ENCODE results near the gene CCDC88C.
"Not testable (repeated sequence)": the region's sequence is repeated elsewhere in the genome, so short reads cannot be mapped to it uniquely, and the experiment has no call there.

Gene CCDC88C

DNA sequence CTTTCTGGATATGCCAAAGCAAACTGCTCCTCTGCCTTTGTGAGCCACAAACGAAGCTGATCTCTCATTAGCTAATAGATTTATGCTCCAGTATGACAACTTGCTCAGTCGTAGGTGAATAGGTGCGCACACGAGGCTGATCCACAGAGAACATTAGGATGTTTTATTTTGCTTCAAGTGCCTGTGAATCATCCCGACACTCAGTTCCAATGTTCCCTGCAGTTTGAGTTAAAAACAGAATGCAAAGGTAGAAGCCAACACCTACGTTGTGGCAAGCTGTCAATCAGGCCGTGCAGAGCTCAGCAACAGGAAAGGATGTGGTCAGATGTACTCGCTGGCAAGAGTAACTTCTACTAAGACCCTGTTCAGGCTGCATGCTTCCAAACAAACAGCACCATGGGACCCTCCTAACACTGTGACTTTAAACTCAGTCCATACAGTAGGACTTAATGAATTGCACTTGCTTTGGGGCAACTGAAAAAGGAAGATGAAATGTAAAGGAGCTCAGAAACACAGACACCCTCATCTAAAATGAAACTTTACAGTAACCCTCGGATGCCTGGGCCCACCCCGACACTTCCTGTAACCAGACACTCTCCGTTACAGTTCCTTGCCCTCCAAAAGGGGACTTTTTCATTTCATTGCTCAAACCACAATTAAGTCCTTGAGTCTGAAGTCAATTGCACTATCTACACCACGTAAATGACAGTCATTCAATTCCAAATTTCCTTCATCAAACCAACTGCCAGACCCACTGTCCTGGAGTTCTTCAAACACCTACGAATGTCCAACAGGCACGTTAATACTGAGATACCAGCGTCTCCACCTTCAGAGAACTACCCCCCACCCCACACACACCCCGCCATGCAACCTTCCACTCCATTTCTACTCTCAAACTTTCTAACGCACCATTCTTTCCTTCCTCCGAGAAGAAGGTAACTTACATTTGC lies 1.6 kb downstream of the CCDC88C start:
- DNase-seq, result peak in 1 of 2 donors; percentile 58

DNA sequence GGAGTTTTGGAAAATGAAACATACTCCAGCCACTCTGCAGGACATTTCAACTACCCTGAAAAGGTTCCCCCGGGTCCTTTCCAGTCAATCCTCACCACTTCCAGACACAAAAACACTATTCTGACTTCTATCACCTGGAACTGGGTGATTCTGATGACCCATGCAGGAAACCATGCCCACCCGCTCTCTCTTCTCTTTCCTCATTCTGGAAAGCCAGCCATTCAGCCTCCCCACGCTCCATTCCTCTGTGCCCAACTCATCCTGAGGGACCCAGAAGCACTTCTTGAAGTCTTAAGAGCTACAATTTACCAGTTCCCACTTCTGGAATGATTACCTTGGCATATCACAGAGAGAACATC lies 3.2 kb downstream of the CCDC88C start:
- DNase-seq, result no peak

DNA sequence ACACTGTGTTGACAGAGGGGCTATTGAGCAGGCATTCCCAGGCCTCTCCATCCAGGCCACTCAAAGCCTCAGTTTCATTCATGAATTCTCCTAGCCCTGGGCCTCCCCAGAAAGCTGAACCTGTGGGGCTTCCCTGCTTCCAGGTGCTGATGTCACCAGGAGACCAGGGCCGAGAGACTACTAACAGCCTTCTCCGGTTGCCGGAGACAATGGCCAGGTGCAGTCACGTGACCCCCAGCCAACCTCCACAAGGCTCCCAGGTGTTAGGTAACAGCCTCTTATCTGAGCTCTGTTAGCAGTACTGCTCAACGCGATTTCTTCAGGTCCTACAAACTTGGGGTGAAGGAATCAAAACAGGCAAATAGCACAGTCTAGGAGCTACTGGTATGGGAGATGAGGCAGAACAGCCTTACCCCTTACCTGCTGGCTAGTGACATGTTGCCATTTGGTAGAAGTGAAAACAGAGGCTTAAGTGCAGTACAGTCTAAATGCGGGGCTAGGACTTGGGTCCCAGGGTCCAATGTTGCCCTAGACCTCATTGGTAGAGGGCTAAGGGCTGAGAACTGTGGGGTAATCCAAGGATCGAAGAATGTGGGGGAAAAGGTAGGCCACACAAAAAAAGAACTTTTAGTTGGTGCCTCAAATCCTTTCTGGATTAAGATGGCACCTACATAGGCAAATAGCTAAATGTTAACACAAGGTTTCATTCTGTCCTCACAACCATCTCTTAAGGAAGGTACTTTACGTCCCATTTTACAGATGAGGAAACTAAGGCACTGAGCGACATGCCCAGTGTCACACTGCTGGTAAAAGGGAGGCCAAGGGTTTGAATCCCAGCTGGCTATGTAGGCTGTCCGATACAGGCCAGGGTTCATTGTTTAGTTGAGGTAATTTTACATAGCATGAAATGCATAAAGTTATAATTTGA lies 3.8 kb downstream of the CCDC88C start:
- no peak for DNase-seq

DNA sequence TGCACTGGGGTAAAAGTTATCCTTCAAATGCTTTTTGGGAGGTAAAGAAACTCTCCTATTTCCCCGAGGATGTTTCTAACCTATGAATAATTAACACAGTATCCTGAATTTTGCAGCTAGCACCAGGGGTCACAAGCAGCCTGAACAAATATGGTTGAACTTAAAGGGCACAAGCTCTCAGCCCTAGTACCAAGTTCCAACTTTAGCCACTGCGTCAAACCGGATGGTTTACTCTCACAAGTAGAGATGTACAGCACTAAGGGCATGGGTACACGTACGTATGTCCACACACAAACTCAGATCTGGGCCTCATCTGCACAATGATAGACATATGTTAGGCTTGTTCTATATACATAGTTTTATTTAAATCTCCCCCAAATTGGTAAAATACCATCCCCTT lies 4.7 kb downstream of the CCDC88C start:
- no peak for DNase-seq

DNA sequence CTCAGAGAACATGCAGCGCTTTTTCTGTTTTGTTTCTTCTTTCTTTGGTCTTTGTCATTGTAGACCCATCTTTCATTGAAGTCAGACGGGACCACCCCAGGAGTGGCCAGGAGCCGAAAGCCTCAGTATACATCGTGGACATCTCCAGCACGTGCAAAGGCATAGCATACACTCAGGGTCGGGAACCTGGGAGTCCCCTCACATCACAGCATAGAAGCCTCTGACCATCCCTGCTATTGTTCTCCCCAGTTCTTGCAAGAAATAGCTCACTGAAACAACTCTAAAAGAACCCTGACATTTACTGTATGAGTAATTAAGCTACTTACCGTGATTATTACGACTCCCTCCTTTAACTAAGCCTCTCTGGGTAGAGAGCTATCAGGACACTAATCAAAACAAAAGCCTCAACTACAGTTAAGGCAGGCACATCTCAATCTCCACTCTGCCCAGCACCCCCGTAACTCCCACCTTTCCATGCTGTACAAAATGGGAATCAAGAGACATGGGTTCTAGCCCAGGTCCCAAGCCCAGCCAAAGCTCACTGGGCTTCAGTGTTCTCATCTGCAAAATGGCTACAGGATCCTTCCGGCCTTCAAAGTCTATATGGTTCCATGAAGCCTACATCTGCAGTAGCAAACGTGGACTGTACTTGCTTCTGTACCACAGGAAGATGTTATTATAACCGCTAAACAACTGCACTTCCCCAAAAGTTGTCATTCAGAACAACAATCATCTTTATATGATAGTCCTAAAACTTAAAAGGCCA lies 6.7 kb downstream of the CCDC88C start:
- DNase-seq, result no peak

DNA sequence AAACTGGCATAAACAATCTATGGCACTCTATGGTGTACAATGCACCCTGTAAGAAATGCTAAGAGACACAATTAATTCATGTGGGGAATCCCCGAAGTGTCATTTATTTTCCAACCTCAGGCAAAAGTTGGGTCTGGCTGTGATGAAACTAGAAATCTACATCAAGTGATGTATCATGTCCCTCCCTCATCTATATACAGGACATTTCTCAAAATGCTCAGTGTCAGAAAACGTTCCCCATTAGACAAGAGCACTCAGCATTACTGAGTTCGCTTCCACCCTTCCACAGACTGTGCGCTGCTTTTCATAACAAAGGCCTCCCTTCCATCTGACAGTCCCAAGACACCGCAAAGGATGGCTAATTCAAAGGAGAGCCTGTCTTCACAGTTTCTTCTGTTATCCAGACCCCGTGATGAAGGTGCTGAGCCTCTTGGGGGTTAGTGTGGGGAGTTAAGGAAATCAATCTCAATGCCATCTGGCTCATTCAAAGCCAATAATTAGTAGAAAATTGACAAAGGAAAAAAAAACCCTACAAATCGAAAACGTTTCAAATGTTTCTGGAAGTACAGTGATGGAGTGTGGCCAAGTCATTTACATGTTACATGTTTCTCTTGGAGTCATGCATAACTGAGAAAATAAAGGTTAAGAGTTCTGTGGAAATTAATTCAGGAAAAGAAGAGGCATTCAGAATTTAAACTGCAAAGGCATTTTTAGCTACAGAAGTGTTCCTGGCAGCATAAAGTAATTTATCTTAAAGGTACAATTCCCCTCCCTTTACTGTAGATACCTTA lies 7.5 kb downstream of the CCDC88C start:
- DNase-seq, result no peak

DNA sequence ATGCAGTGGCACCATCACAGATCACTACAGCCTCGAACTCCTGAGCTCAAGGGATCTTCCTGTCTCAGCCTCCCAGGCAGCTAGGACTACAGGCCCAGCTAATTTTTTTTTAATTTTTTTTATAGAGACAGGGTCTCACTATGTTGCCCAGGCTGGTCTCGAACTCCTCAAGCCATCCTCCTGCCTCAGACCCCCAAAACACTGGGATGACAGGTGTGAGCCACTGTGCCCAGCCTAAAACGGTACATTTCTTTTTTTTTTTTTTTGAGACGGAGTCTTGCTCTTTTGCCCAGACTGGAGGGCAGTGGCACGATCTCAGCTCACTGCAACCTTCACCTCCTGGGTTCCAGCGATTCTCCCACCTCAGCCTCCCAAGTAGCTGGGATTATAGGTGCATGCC lies 8.4 kb downstream of the CCDC88C start:
- DNase-seq, result not testable (repeated sequence)

DNA sequence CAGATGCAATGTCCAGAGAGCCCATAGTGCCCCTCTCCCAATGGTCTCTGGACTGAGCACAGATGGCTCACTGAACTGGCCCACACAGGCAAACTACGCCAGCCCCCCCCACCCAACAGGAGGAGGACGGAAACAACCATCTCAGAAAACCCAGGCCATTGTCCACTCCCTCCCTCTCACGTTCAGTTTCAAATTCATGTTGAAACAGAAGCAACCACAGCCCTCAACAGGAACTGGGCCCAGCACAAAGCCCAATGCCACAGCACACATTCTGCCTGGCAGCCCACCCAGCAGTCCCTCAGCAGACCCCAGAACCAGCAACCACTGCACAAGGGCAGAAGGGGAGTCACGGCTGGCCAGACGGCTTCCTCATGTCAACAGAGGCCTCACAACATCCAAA lies 10.6 kb downstream of the CCDC88C start:
- no peak for DNase-seq

DNA sequence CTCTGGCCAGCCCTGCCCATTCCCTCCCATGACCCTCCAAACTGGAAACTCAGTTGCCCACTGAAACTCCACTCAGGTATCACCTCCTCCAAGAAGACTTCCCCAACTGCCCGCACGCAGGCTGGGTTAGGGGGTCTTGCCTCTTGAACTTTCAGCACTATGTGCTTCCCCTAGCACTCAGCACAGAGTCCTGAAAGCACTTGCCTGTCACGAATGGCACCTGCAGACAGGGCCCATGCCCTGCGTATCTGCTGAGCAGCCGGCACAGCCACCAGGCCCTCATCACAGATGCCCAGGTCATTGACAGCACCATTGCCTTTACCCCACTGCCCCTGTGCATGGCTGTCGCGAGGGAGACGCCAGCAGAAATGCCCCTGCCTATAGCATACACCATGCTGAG lies 11.2 kb downstream of the CCDC88C start:
- DNase-seq, result no peak

DNA sequence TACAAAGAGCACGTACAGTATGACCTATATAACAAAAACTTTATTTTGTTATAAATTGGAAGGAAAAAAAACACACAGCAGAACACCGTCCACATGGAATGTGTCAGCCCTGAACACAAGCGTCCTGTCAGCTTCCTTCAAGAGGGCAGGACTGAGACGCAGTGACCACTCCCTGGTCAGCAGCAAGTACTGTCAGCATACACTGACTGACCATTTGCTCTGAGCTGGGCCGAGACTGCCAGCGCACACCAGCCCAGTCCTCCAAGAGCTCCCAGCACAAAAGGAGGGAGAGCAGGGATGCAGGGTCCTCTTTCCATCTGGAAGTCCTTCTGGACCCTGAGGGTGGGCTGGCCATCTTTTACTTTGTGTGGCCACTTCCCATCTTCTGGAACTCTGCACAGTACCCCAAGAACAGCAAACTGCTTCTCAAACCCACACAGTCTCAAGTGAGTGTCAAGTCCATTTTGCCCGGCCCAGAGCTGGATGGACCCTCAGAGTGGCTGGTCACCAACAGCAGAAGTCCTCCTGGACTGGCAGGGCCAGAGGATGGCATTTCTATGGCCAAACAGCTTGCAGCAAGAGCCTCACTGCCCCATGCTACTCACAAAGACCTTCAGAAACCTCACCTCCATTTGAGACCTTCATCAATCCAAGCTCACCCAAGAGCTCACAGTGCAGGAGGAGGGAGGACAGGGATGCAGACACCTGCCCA lies 11.7 kb downstream of the CCDC88C start:
- DNase-seq, result no peak

DNA sequence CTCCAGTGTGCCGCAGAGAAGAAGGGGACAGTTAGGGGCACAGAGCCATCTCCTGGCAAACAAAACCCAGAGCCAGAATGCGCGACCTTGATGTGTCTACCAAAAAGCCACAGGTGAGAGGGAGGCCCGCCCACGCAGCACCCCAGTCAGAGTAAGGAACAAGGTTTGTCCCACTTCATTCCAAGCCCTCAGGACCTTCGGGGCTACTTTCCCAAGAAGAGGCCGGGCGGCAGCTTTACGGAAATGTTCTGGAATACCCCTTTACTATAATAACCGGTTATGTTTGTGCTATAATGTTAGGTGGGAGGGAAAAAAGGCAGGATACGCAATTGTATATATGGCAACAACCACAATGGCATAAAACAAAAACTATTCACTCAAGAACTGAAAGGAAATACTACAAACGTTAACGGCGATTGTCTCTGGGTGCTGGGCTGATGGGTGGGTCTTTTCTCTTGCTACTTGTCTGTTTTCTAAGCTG lies 12.3 kb downstream of the CCDC88C start:
- DNase-seq, result no peak

DNA sequence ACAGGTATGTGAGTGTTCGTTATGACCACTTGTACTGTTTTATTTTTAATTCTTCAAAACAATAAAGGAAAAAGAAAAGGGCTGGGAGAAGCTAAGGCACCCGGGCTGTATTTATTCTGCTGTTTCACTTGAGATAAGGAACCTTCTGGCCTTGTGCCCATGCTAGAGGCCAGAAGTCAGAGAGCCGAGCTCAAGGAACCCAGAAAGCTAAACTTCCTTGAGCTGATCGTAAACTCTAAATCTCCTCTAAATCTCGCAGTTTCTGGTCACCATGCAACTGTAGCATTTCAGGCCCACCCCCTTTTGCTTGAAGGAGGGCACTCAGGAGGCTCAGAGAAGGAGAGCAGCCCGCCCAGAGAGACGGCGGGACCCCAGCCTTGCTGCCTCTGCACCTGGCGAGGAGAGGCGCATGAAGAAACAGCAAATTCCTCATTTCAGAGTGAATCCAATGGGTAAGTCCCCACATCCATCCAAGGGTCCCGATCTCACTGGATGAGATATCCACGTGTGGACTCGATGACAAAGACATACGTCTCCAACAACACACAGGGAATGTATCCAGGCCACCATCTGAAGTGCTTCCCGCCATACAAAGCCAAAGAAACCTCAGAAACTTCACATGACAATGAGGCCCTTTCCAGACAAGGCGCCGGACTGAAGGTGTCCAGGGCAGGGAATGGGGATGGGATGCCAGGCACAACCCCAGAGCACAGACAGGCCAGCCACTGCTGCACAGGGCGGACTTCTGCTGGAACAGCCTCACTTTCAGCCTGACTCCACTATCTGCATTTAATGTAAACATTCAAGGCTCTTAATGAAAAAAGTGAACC lies 14.6 kb downstream of the CCDC88C start:
- DNase-seq, result peak in 1 of 2 donors; percentile 50

DNA sequence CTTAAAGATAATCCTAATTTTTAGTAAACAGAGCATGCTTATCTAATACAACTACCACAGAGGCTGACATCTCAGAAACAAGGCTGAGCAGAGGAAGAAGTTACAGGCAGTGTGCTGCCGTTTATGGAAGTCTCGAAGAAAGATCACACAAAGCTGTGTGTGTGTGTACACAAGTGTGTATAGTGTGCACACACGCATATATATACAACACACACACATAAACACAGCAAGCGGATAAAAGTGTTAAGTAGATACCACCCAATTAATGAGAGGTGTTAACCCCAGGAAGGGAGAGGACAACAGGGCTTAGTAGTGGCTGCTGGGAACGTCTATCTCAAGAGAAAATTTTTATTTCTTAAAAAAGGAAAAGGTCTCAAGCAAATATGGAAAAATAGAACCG lies 15.3 kb downstream of the CCDC88C start:
- DNase-seq, result no peak

DNA sequence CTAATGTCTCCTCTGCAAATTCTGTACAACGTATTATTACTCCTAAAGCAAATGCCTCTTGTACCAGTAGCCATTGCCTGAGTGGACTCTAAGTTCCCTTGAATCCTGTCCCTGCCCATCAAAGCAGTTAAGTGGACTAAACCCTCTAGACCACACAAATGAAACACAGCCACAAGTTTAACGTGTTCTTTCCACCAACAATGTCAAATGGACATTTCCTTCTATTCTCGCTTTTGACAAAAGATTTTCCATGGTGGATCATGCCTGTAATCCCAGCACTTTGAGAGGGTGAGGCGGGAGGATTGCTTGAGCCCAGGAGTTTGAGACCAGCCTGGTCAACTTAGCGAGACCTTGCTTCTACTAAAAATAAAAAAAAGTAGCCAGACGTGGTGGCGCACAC lies 15.9 kb downstream of the CCDC88C start:
- no peak for DNase-seq

DNA sequence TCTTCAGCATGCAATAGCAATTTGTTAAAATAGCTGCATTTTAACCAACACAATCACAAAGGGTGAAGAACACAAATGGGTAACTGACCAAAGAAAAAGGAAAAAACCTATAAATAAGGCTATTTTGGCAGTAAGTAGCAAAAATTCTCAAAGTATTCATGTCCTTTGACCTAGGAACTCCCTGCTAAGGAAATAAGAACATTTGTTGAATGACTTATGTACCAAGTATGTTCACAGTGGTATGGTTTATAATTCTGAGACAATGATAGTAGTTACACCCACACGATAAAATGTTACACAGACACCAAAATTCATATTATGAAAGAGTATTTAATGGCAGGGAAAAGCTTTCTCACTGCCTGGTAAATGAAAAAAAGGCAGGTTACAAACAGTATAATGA lies 16.9 kb downstream of the CCDC88C start:
- DNase-seq, result no peak

DNA sequence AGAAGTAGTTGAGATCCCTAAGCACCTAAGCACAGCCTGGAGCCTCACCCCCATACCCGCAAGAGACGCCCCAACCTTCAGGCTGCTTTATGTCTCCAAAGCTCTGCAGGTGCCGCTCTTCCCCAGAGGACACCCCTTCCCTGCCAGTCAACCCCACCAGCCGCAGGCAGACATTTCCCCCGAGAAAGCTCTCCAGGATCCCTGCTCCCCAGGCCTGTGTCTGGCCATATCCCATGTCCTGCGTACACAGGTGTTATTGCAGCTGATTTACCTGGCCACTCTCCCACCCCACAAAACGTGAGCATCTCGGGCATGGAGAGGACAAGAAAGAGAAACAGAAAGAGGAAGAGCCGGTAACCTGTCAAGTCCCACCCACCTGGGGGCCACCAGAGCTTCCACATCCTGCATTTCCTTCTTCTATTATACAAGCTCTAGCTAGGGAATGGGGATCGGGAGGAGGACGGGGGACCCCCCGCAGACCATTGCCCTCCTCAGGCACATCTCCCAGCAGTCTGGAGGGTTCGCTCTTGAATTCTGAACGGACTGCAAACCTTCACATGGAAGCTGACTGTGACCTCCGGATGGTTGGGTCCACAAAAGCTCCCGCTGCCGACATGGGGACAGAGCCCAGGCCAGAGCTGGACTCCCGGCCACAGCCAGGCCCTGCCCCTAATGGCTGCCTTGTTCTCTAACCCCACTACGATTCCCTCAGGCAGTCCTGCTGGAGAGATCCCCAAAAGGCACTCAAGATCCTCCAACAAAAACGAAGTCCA lies 17.6 kb downstream of the CCDC88C start:
- DNase-seq, result no peak

DNA sequence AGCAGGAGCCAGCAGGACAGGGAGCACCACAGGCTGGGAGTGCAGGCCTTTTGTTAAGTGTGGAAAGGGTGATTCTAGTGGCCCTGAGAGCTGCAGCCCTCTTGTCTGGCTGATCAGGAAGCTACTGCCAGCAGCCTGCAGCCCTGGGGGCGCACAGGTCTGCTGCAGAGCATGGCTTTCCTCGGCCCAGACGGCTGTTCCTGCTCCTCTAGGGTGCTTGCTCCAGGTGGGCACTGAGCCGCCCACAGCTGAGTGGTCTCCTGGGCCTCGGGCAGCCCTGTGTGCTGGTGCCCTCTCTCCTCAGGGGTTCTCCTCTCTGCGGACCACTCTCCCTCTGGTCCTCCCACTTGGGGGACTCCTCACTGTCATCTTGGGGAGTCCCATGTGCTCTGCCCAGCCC lies 18.9 kb downstream of the CCDC88C start:
- DNase-seq, result no peak

DNA sequence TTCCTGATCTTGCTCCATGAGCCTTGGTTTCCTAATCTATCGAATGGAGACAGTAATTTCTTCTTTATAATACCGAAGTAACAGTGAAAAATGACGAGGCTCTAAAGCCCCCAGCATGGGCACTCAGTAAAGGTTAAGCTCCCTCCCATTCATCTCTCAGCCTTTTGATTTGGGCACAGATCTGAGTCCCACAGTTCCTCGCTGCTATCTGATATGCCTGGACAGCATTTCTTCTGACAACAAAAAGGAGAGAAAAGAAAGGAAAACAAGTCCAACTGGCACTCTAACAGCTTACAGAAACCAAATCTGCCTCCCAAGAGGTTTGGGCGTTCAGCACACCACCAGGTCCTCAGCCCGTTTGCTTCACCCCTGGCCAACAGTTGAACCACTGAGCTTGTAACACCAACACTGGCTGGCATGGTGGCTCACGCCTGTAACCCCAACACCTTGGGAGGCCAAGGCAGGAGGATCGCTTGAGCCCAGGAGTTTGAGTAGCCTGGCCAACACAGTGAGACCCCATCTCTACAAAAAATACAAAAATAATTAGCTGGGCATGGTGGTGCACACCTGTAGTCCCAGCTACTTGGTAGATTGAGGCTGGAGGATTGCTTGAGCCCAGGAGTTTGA lies 19.5 kb downstream of the CCDC88C start:
- no peak for DNase-seq

Data from bone marrow (tissue), 2 donors.